DMS 273 (cell line): Measurements from ENCODE around the gene VTI1B.
"Not testable (repeated sequence)": the region's sequence is repeated elsewhere in the genome, so short reads cannot be mapped to it uniquely, and the experiment has no call there.

Source experiments
- DNase-seq: peaks from one replicate; lab custom pipeline; 2025; ENCODE audit not compliant: unreplicated experiment; lab: John Stamatoyannopoulos, UW

The VTI1B gene

DNA sequence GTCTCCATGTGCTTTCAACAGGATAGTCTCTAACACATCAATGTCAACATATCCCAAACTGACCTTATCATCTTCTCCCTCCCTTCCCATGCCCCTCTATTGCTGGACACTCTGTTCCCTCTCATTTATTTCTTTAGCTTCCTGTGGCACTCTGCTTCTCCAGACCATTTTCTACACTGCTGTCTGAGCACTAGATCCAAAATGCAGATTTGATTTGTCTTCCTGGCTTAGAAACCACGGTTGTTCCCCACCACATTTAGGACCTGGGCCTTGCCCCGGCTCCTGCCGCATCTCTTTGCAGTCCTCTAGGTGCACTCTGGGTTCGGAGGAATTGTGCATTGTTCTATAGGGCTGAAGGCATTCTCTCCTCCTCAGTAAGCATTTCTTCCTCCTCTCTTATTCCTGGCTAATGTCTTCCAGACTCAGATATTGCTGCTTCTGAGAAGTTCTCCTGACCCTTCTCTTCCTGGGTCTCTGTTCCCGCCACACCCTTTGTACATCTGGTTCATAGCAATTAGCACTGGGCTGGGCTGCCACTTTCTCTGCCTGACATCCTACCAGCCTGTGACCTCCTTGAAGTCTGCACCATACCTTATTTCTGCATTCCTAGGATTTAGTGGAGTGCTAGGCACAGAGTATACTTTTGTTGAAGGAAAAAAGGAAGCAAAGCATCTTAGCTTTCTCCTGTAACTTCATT, 40.8 kb downstream of the VTI1B start:
- DNase-seq, result no peak

DNA sequence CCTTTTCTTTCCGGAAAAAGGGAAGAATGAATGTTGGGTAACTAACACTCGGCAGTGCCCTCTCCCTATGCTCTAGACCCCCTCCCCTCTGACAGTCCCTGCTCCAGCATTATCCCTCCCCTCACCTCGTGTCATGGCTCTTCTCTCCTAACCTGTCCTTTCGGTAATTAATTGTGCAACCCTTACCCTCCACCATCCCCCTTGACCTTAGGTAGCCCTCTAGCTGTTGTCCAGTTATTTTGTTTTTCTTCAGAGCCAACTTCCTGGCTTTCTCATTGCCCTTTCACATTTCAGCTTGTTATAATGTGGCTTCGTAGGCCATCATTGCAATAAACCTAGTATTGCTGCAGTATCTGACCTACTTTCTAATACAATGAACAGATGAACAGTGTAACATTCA, 43.5 kb downstream of the VTI1B start:
- no peak for DNase-seq

DNA sequence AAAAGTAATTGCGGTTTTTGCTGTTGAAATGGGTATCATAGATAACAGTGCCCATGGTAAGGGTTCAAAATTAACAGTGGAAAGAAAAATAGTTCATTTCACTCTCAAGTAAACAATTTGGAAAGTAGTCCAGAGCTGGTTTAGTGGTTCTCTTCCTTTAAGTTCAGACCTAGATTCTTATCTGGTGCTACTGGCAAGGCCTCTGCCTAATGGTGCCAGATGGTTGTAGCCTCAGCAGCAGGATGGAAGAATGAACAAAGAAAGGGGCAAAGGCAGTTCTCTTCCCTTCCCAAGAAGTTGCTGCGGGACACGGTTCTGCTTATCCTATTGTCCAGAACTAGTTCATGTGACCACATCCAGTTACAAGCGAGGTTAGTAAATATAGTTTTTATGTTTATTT, 44.2 kb downstream of the VTI1B start:
- DNase-seq, result peak; percentile 62

DNA sequence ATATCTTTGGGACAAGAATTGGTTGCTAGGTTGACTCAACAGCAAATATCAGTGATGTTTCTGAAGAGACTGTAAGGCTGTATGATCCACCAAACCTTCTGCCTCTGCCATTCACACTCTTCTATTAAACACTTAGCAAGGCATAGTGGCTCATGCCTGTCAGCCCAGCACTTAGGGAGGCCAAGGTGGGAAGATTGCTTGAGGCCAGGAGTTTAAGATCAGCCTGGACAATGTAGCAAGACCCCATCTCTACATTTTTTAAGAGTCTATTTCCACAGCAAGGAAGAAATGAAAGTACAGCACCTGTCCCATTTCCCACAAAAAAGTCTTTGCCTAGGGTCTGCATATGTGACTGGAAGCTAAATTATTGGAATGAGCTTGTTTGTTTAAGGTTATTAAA, 46.9 kb downstream of the VTI1B start:
- no peak for DNase-seq

DNA sequence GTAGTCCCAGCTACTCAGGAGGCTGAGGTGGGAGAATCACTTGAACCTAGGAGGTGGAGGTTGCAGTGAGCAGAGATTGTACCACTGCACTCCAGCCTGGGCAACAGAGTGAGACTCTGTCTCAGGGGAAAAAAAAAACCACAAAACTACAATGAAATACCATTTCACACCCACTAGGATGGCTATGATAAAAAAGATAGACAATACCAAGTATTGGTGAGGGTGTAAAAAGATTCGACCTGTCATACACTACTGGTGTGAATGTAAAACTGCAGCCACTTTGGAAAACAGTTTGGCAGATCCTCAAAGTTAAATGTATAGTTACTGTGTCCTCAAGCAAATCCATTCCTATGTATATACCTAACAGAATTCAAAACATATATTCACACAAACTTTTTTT, 48.3 kb downstream of the VTI1B start:
- DNase-seq, result not testable (repeated sequence)

DNA sequence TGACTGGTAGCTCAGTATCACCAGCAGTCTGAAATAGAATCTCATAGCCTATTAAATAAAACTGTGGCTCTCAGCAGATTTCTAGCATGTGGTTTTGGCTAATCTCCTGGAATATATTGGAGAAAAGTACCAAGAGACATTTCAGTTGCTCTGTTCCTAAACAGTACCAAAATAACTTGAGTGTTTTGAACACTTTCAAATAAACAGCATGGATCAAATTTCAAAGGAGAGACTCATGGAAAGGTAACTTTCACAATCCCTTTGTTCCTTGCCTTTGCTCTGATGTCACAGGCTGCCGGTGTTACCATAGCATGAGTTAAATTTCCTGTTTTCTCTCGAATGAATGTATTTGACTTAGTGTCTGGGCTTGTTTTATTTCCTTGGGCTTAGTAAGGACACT, 51.3 kb downstream of the VTI1B start:
- DNase-seq, result no peak

DNA sequence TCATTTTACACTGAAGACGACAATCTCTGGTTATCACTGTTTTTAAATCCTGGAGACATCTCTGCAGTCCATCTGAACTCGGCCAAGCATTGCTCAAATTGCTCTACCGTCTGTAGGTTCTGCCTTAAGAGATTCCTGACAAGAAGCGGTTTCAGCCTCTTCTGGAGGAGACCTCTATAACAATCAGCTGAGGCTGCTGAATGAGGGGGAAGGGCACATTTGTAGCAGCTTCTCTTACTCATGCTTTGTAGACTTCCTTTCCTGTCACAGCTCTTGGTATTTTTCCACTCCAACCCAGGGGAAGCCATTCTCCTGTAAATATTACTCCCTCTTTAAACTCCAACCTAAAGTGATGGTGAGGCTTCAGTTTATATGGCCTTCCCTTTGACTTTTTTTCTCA, 51.8 kb downstream of the VTI1B start:
- peak; percentile 20 for DNase-seq

DNA sequence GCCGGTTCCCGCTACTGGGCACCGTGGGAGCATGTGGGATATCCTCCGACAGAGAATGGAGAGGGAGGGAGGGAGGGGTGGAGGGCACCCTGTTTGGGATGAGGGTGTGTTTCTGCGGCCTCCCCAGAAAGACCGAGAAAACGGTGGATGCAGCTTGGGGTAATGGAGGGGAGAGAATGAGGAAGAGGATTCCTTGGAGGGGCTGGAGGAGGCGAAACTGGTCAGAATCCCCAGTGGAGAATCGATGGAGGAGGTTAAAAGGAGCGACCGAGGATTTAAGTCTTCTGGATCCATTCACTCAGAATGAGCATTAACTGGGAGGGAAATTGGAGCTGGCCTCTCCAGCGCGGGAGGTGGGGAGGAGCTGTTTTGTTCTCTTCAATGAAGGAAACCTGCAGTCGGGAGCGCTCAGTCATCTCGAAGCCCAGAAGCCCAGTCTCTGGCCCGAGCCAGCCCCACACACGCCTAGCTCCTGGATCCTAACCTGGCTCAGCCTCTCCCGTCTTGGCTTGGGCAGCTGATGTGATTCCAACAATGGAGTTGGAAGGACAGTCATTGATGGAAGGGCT, 54.1 kb downstream of the VTI1B start:
- DNase-seq, result peak; percentile 59

DNA sequence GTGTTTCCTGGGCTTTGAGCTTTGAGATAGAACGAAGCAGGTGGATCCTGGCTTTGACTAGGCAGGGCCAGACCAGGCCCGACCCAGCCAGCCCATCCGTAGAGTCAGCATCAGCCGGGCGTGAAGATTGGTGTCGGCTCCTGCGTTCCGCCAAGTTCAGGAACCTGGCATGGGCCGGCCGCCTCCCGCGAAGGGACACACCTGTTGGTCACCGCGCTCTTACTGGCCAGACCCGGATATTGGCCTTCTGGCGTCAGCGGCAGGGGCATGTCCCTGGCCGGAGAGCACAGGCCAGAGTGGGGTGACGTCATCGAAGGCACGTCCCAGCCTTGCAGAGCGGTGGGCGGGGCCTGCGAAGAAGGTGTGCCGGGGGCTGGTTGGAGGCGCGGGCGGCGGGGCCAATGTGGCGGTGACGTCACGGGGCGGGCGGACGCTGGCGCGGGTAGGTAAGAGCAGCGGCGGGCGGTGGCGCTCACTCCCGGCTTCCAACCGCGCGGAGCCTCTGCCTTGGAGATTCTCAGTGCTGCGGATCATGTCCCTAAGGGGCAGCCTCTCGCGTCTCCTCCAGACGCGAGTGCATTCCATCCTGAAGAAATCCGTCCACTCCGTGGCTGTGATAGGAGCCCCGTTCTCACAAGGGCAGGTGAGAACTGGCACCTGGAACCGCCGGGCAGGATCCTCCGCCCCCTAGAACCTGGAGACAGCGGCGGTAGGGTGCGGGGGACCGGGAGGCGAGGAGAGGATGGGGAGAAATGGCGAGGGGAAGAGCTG, 54.8 kb downstream of the VTI1B start, which contains the start of gene ARG2:
TSS of gene ARG2 (plus strand) at position 475 of the 771 bp plus-strand sequence. CDS start at position 533, 58 bp downstream.
- peak; percentile 95 for DNase-seq

DNA sequence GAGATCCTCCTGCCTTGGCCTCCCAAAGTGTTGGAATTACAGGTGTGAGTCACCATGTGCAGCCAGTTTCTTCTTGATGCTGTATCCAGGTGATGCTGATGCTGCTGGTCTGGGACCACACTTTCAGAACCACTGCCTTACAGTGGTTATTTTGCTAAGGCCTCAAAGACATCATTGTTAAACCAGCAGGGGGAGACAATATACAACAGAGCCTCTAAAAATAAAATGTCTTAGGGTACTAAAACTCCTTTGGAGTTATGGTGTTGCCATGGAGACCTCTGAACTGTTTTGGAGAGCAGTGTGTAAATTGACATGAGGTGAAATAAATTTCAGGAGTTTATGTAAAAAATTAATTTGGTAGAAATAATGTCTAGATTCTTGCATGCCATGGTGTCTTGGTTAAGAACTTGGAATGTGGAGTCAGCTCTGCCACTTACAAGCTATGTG, 55.8 kb downstream of the VTI1B start:
- DNase-seq, result peak; percentile 86

DNA sequence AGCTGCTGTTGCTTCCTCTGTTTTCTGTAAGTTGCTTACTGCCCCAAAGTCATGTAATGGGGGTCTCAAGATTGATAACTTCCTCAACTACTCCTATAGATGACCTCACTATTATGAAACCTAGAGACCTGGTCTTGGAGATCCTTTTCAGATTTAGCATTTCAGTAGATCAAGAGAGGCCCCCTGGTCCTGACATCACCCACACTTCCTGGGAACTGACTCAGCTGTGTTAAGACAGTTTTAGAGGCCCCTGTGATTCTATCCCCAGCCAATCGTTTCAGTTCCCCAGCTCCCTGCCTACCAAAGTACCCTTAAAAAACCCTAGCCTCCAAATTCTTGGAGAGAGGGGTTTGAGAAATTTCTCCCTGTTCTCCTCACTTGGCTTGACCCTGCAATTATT, 63.9 kb downstream of the VTI1B start:
- no peak for DNase-seq

DNA sequence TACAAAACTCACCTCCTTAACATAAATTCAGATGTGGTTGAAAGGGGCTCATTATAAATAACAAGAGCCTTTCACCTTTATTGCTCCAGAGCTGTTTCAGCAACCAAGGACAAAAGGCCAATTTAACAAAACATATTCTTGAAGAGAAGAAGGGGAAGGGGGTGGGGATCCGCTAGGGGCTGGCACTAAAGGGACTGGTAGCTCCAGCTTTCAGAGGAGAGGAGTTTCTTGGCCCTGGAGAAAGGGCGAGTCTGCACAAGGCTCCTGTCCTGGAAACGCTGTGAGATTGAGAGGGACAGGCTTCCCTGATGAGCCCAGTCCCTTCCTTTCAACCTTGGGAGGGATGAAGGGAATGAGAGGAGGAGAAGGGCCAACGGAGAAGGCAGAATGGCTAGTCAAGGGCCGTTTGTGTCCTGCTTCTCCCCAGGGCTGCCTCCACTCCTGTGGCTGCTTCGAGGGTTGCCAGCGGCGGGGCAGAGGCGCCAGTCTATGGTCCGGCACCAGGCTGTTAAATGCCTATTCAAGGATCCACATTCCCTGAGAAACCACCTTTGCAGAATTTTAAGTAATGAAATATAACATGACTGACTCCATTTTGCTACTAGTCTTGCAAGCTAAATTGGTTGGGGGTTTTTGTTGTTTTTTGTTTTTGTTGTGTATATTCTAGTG, 64.7 kb downstream of the VTI1B start:
- no peak for DNase-seq

DNA sequence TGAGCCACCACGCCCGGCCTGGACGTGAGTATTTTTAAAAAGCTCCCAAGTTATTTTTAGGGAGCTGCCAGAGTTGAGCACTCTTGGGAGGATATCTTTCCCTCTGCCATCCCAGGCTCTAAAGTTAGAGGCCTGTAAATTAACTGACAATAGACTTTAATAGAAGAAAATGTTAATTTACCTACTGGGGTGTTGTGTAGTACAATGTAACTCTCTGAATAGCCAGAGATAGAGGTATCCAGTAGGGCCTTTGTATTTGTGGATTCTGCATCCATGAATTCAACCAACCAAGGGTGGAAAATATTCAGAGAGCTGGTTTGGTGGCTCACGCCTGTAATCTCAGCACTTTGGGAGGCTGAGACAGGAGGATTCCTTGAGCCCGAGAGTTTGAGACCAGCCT, 66.8 kb downstream of the VTI1B start:
- DNase-seq, result no peak

DNA sequence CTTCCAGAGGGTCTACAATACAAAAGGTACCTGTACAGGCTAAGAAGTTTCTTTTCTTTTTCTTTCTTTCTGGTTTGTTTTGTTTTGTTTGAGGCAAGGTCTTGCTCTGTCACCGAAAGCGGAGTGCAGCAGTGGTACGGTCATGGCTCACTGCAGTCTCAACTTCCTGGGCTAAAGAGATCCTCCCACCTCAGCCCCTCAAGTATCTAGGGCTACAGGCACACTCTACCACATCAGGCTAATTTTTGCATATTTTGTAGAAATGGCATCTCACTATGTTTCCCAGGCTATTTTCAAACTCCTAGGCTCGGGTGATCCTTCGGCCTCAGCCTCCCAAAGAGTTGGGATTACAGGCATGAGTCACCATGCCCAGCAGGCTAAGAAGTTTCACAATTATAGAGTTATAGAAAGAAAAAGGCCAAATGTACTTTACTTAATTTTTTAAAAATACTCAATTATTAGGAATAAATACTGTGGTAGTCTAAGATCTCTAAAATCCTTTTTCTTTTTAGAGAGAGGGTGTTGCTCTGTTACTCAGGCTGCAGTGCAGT, 71.4 kb downstream of the VTI1B start:
- no peak for DNase-seq

DNA sequence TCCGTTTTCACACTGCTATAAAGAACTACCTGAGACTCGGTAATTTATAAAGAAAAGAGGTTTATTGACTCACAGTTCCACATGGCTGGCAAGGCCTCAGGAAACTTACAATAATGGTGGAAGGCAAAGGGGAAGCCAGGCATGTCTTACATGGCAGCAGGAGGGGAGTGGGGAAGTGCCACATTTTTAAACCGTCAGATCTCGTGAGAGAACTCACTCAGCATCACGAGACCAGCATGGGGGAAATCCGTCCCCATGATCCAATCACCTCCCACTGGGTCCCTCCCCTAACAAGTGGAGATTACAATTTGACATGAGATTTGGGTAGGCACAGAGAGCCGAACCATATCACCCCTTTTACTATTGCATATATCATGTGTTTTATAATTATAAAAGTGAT, 72.4 kb downstream of the VTI1B start:
- DNase-seq, result no peak

DNA sequence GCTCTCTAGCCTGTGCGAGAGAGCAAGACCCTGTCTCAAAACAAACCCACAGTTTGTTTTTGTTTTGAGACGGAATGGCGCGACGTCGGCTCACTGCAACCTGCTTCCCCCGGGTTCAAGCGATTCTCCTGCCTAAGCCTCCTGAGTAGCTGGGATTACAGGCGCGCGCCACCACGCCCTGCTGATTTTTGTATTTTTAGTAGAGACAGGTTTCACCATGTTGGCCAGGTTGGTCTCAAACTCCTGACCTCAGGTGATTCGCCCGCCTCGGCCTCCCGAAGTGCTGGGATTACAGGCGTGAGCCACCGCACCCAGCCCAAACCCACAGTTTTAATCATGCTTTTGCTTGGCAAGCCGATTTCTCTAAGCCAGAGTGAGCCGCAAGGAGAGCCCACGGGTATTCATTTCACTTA, 73.9 kb downstream of the VTI1B start:
- DNase-seq, result not testable (repeated sequence)

DNA sequence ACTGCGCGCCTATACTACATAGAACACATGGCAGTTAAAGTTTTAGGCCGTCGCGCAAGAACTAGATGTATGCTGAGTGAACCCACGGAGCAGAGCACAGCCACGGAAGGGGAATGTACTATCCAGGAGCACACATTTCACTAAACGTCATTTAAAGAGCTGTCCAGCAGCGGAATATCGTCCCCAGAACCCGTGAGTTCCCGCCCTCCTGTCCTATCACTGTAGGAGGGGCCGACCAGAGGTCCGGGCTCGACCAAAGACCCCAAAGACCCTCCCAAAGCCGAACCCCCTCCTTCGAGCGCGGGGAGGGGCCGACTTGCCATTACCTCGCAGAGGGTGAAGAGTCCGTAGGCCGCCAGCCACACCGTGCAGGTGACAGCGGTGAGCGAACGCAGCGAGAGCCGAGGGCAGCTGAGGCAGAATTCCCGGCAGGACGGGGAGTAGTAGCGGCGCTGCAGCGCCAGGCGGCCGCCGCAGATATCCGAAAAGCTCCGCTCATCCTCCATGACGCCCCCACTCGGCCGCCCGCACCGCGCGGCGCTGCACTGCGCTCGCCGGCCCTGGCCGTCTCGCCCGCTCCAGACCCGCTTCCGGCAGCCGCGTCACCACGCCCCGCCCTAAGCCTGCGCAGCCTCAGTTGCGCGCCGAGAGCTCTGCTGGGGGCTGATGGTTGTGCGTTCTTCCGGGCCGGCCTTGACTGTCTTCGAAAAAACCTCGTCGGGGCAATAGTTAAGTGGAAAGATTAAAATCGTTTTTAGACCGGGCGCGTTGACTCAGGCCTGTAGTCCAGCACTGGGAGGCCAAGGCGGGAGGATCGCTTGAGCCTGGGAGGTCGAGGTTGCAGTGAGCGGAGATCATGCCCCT, 74.5 kb downstream of the VTI1B start, which contains the start of gene PIGH:
TSS of gene PIGH (minus strand) at position 571 of the 864 bp plus-strand sequence. CDS start at position 506, 65 bp downstream.
- peak; percentile 96 for DNase-seq
